Endothelial cell of umbilical vein (primary cell): Measurements from ENCODE around the gene PTPRT. TPM values are rescaled to one million over a fixed set of nuclear protein-coding genes. Genes with fewer than 3 reads are reported as not detected.

ENCODE experiments used
- BruUV-seq: library from RNA; stranded (reverse); fragments of 400-500 nt; replicated peaks from 2 replicates; lab custom pipeline; 2021; lab: Mats Ljungman, UMichigan
- CTCF ChIA-PET: fragments of 300-600, 350-600 bp; sonication (Branson Sonifier 250); formaldehyde crosslinking; loops from one replicate; lab custom pipeline; 2021; ENCODE audit warnings: antibody characterized with exemption, inconsistent platforms; lab: Charles Lee
- POLR2A ChIA-PET: fragments of 300-600, 350-600 bp; sonication (Branson Sonifier 250); formaldehyde crosslinking; loops from one replicate; lab custom pipeline; 2021; ENCODE audit warnings: antibody characterized with exemption, inconsistent platforms; lab: Charles Lee
- DNase-seq: peaks from one replicate; pipeline ENCODE4 v3.0.0-alpha.2; 2011; ENCODE audit warnings: low read depth, low spot score
- FAIRE-seq: peaks from 2 replicates; lab custom pipeline; 2011; peaks lifted over from hg19 to GRCh38; lab: Jason Lieb, UNC
- H2AFZ ChIP-seq: 2 replicates; pipeline ENCODE4 v1.6.0; 2012; ENCODE audit warnings: low read depth, low read length, control low read depth, inconsistent platforms
- H3K27ac ChIP-seq: 2 replicates; pipeline ENCODE4 v1.5.1; 2011; ENCODE audit warnings: low read depth, mild to moderate bottlenecking, control low read depth, low read length, moderate library complexity; ENCODE audit not compliant: insufficient read depth
- H3K27me3 ChIP-seq, 2 experiments: 2 replicates each; pipeline versions ENCODE4 v1.6.0 to v1.6.1; 2011; ENCODE audit warnings: low read length in 2 of 2, mixed read lengths in 1 of 2; ENCODE audit not compliant: control insufficient read depth in 2 of 2, insufficient read depth in 2 of 2
- H3K36me3 ChIP-seq, 2 experiments: 2 replicates in 1 of 2; 3 replicates in 1 of 2; pipeline ENCODE4 v1.5.1; 2011; ENCODE audit warnings: low read length in 2 of 2, mild to moderate bottlenecking in 1 of 2, moderate library complexity in 1 of 2; ENCODE audit not compliant: control insufficient read depth in 2 of 2, insufficient read depth in 2 of 2; ENCODE audit errors: extremely low read depth in 1 of 2
- H3K4me1 ChIP-seq: 3 replicates; pipeline ENCODE4 v1.5.1; 2011; ENCODE audit warnings: mild to moderate bottlenecking, low read length; ENCODE audit not compliant: control insufficient read depth, insufficient read depth; ENCODE audit errors: extremely low read depth
- H3K4me2 ChIP-seq: 2 replicates; pipeline ENCODE4 v1.6.1; 2011; ENCODE audit warnings: low read length, control low read depth, mixed read lengths; ENCODE audit not compliant: insufficient read depth
- H3K4me3 ChIP-seq, 3 experiments: fragments of 200-600 bp in 1 of 3; sonication (generic), shearing (Covaris generic) in 1 of 3; replicated peaks in 1 of 3; 2 replicates each; pipeline ENCODE4 v1.5.1; 2011 to 2016; ENCODE audit warnings: control low read depth in 3 of 3, low read length in 3 of 3, mild to moderate bottlenecking in 2 of 3, inconsistent platforms in 1 of 3, low read depth in 1 of 3, moderate library complexity in 1 of 3; ENCODE audit not compliant: insufficient read depth in 1 of 3
- H3K79me2 ChIP-seq: 2 replicates; pipeline ENCODE4 v1.6.0; 2012; ENCODE audit warnings: low read length, inconsistent platforms; ENCODE audit not compliant: control insufficient read depth, insufficient read depth
- H3K9ac ChIP-seq: replicated peaks from 2 replicates; pipeline ENCODE3; 2011; ENCODE audit warnings: low read length, control low read depth; ENCODE audit not compliant: insufficient read depth; ENCODE audit errors: extremely low read depth
- H3K9me1 ChIP-seq: replicated peaks from 3 replicates; pipeline ENCODE4 v1.6.0; 2011; ENCODE audit warnings: mild to moderate bottlenecking, low read length; ENCODE audit not compliant: control insufficient read depth, insufficient read depth; ENCODE audit errors: extremely low read depth
- H3K9me3 ChIP-seq: replicated peaks from 2 replicates; pipeline ENCODE4 v1.5.1; 2012; ENCODE audit warnings: low read length, inconsistent platforms; ENCODE audit not compliant: control insufficient read depth, insufficient read depth
- H4K20me1 ChIP-seq: replicated peaks from 2 replicates; pipeline ENCODE3; 2011; ENCODE audit warnings: mild to moderate bottlenecking, low read length; ENCODE audit not compliant: control insufficient read depth, insufficient read depth; ENCODE audit errors: extremely low read depth
- EZH2 ChIP-seq: IDR thresholded peaks from 2 replicates; pipeline ENCODE4 v1.6.1; 2012; ENCODE audit warnings: borderline replicate concordance, low read depth, mild to moderate bottlenecking, moderate library complexity, low read length, inconsistent platforms; ENCODE audit not compliant: severe bottlenecking
- FOS ChIP-seq: IDR thresholded peaks from 2 replicates; pipeline ENCODE4 v1.6.1; 2011; ENCODE audit warnings: mild to moderate bottlenecking, low read length, moderate library complexity, borderline replicate concordance; ENCODE audit not compliant: insufficient read depth
- GATA2 ChIP-seq: IDR thresholded peaks from 2 replicates; pipeline ENCODE4 v1.7.0; 2011; ENCODE audit warnings: low read depth, mild to moderate bottlenecking, moderate library complexity, mixed read lengths, low read length; ENCODE audit not compliant: insufficient read length, insufficient read depth
- JUN ChIP-seq: IDR thresholded peaks from 2 replicates; pipeline ENCODE4 v1.6.1; 2011; ENCODE audit warnings: borderline replicate concordance, low read depth; ENCODE audit not compliant: insufficient read length, insufficient read depth
- MYC ChIP-seq: IDR thresholded peaks from one replicate; pipeline ENCODE4 v1.6.1; 2011; ENCODE audit warnings: mild to moderate bottlenecking, low read depth, low read length
- POLR2A ChIP-seq: IDR thresholded peaks from 2 replicates; pipeline ENCODE4 v1.6.1; 2012; ENCODE audit warnings: low read depth, mild to moderate bottlenecking, control low read depth, low read length
- POLR2AphosphoS5 ChIP-seq: IDR thresholded peaks from 2 replicates; pipeline ENCODE4 v1.6.1; 2012; ENCODE audit warnings: low read depth, mild to moderate bottlenecking, control low read depth, low read length, moderate library complexity; ENCODE audit not compliant: insufficient read depth
- dilution Hi-C: fragments of 300-500 bp; cut with MboI; formaldehyde crosslinking; loops from one replicate; pipeline ENCODE4 v1.15.0; 2019; ENCODE audit warnings: low sequenced_read_pairs; ENCODE audit not compliant: extremely low pct_ligation_motif_present
- intact Hi-C: fragments of 100-400 bp; cut with micrococcal nuclease; formaldehyde crosslinking; loops from one replicate; pipeline ENCODE4 v1.10.0; 2022
- polyA plus RNA-seq, 4 experiments: library from polyadenylated mRNA; depleted of rRNA in 3 of 4; stranded (reverse) in 3 of 4; unstranded in 1 of 4; fragments of >200 nt; gene quantifications; 2 replicates each; pipeline versions ENCODE4 v1.2.1 to v1.2.3, GENCODE V29; 2011 to 2012; ENCODE audit warnings: missing spikeins in 1 of 4
- total RNA-seq: library from RNA; stranded (reverse); gene quantifications from 2 replicates; pipeline ENCODE4 v1.2.3, GENCODE V29; 2021
- TF ChIP-seq, protein P1 (sequence below), 2 donors: IDR thresholded peaks; 1 replicate in 1 of 2; 2 replicates in 1 of 2; pipeline ENCODE4 v1.5.1; 2011; ENCODE audit warnings: low read length in 2 of 2, mild to moderate bottlenecking in 2 of 2, moderate library complexity in 2 of 2, control low read depth in 1 of 2, inconsistent platforms in 1 of 2, low read depth in 1 of 2; ENCODE audit not compliant: insufficient read depth in 1 of 2; ENCODE audit errors: extremely low read depth in 1 of 2
- TF ChIP-seq, protein P2 (sequence below): IDR thresholded peaks from 2 replicates; pipeline ENCODE4 v1.6.1; 2011; ENCODE audit not compliant: insufficient read depth, insufficient read length

Gene PTPRT
- total and polyA plus RNA-seq, 2 donors (not counting 3 experiments of a cell fraction or from before 2014, with no cell fraction given) = not detected

DNA sequence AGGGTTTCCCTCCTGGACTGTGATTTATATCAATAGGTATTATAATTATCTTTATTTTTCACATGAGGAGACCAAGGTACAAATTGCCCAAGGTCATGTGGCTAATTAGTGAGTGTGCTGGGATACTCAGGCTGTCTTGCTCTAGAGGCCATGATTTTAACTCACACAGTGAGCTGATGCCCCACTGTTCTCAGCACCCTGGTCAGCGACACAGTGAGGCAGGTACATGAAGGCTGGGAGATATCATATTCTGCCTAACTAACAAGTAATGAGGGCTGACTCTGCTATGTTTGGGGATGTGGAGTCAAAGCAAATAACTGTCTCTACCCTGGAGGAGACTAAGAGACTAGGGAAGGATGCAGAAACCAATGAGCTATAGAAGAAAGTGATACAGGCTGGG is 501.1 kb downstream of the PTPRT start:
- H3K27me3 ChIP-seq = no peaks in the 10 kb centered on the region
- peaks cover 4% of the 10 kb centered on the region for H3K9me3 ChIP-seq
- CTCF ChIA-PET = no interaction called here
- intact Hi-C loops = no loop called here
- H3K4me2 ChIP-seq = no peak overlapping the region
- H3K9ac ChIP-seq = no peak overlapping the region
- H3K36me3 ChIP-seq = no peaks in the 10 kb centered on the region
- H2AFZ ChIP-seq = no peak overlapping the region
- H3K79me2 ChIP-seq = no peaks in the 10 kb centered on the region
- no peak overlapping the region for H3K27ac ChIP-seq
- no peak for DNase-seq
- TF ChIP-seq FOS (no peak), MYC (no peak)
- no TSS peak for BruUV-seq
- dilution Hi-C loops = no loop called here
- H3K9me1 ChIP-seq = no peaks in the 10 kb centered on the region
- POLR2A ChIA-PET = no interaction called here
- no peak for FAIRE-seq
- H3K4me1 ChIP-seq = no peaks in the 10 kb centered on the region
- H4K20me1 ChIP-seq = no peaks in the 10 kb centered on the region
- no peak overlapping the region for H3K4me3 ChIP-seq

DNA sequence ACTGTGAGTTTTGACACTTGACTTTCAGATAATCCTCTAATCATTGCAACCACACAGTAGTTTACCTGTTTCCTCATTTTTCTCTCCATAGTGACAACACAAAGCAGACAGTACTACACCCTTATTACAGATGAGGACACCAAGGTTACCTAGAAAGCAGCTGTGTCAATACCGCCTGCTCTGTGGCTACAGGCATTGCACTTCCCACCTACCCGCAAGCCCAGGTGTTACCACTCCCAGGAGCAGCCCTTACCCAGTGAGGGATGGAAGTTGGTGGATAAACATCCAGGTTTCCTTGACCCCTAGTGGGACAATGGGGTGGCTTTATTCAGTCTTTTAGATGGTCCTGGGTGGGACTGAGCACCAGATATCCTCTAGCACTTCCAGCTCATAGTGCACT is 503.6 kb downstream of the PTPRT start:
- no TSS peak for BruUV-seq
- Histone ChIP-seq H2AFZ (no peak overlapping the region), H3K36me3 (no peaks in the 10 kb centered on the region), H3K9ac (no peak overlapping the region), H3K4me1 (no peaks in the 10 kb centered on the region), H3K4me3 (no peak overlapping the region), H3K4me2 (no peak overlapping the region), H3K27ac (no peak overlapping the region), H3K79me2 (no peaks in the 10 kb centered on the region), H3K9me1 (no peaks in the 10 kb centered on the region), H3K9me3 (peaks cover 4% of the 10 kb centered on the region), H3K27me3 (no peaks in the 10 kb centered on the region), H4K20me1 (no peaks in the 10 kb centered on the region)
- DNase-seq (no peak), FAIRE-seq (no peak)
- CTCF ChIA-PET = no interaction called here
- TF ChIP-seq JUN (no peak), GATA2 (no peak), MYC (no peak), EZH2 (no peak), FOS (no peak), POLR2AphosphoS5 (no peak), POLR2A (no peak)
- TF ChIP-seq, protein P1, sequence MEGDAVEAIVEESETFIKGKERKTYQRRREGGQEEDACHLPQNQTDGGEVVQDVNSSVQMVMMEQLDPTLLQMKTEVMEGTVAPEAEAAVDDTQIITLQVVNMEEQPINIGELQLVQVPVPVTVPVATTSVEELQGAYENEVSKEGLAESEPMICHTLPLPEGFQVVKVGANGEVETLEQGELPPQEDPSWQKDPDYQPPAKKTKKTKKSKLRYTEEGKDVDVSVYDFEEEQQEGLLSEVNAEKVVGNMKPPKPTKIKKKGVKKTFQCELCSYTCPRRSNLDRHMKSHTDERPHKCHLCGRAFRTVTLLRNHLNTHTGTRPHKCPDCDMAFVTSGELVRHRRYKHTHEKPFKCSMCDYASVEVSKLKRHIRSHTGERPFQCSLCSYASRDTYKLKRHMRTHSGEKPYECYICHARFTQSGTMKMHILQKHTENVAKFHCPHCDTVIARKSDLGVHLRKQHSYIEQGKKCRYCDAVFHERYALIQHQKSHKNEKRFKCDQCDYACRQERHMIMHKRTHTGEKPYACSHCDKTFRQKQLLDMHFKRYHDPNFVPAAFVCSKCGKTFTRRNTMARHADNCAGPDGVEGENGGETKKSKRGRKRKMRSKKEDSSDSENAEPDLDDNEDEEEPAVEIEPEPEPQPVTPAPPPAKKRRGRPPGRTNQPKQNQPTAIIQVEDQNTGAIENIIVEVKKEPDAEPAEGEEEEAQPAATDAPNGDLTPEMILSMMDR (IDR thresholded peaks at IDR 0.05; ENCODE audit: extremely low read depth in 1 of 2, insufficient read depth in 1 of 2, low read depth in 1 of 2, low read length in 2 of 2) = no peak
- TF ChIP-seq, protein P2, sequence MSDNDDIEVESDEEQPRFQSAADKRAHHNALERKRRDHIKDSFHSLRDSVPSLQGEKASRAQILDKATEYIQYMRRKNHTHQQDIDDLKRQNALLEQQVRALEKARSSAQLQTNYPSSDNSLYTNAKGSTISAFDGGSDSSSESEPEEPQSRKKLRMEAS = no peak
- POLR2A ChIA-PET = no interaction called here
- intact Hi-C loops (no loop called here), dilution Hi-C loops (no loop called here)
